Stimulated activated CD8-positive, alpha-beta memory T cell treated with anti-CD3 and anti-CD28 coated beads, Interleukin-4, amount 100 ng/mL, for 1 hour (primary cell): ENCODE measurements around the gene PRKCG.
"Not testable (repeated sequence)": the region's sequence is repeated elsewhere in the genome, so short reads cannot be mapped to it uniquely, and the experiment has no call there.

Experiments
- DNase-seq, 2 donors: peaks; one replicate each; pipeline ENCODE4 v3.0.0-alpha.2; 2020; ENCODE audit warnings: low read depth in 2 of 2, low spot score in 1 of 2

PRKCG gene

GRCh38 chr19:53942001-53942786 lies 60.2 kb downstream of the PRKCG start:
- DNase-seq: no peak

- no peak for DNase-seq
Observed at GRCh38 chr19:53944416-53944815, 62.4 kb downstream of the PRKCG start.

- DNase-seq: no peak
Observed at GRCh38 chr19:53944933-53945332, 62.9 kb downstream of the PRKCG start.

- DNase-seq: no peak
Observed at GRCh38 chr19:53945441-53945840, 63.4 kb downstream of the PRKCG start.

GRCh38 chr19:53945998-53946397 lies 64.0 kb downstream of the PRKCG start:
- DNase-seq: no peak

GRCh38 chr19:53947624-53948023 lies 65.6 kb downstream of the PRKCG start:
- DNase-seq: no peak

- DNase-seq: not testable (repeated sequence)
Observed at GRCh38 chr19:53948611-53949010, 66.6 kb downstream of the PRKCG start.

- DNase-seq: no peak
Observed at GRCh38 chr19:53951436-53951835, 69.4 kb downstream of the PRKCG start.

GRCh38 chr19:53951947-53952346 lies 70.0 kb downstream of the PRKCG start:
- DNase-seq: no peak

- DNase-seq: no peak
Observed at GRCh38 chr19:53953383-53953782, 71.4 kb downstream of the PRKCG start.
